Activated naive CD8-positive, alpha-beta T cell (primary cell): ENCODE data around the gene NPM3.

Experiments used
- H3K27ac Mint-ChIP-seq: one replicate; pipeline ENCODE4 v1.8.0; 2021; ENCODE audit warnings: mixed read lengths
- H3K27me3 Mint-ChIP-seq: one replicate; pipeline ENCODE4 v1.8.0; 2021; ENCODE audit warnings: mixed read lengths
- H3K36me3 Mint-ChIP-seq: one replicate; pipeline ENCODE4 v1.8.0; 2021; ENCODE audit warnings: mixed read lengths
- H3K4me1 Mint-ChIP-seq: one replicate; pipeline ENCODE4 v1.8.0; 2021; ENCODE audit warnings: low read depth, mixed read lengths
- H3K4me3 Mint-ChIP-seq: one replicate; pipeline ENCODE4 v1.8.0; 2021; ENCODE audit warnings: mild to moderate bottlenecking, mixed read lengths
- H3K9me3 Mint-ChIP-seq: one replicate; pipeline ENCODE4 v1.8.0; 2021; ENCODE audit warnings: low read depth, mixed read lengths

The NPM3 gene

GRCh38 chr10:101781984-101782810, 1.0 kb downstream of the NPM3 start:
- H3K4me1 Mint-ChIP-seq = peaks cover 54% of the 10 kb centered on the region
- peaks cover 16% of the 10 kb centered on the region for H3K27me3 Mint-ChIP-seq

DNA sequence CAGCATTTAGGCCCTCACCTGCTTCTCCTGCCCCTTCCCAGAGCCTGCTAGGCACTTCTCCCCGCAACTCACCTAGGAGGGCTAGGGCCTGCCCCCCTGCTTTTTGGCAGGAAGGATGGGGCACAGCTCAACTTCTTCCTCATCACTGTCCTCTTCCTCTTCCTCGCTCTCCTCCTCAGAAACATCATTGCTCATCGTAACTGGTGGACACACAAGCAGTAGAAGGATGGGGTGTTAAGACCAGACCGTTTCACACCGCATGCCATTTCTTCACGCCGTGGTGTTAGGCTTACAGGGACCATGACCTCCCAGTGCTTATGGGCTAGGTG, 1.6 kb downstream of the NPM3 start:
- H3K27me3 Mint-ChIP-seq = peaks cover 16% of the 10 kb centered on the region
- peak overlapping the region; percentile 84 for H3K27ac Mint-ChIP-seq
- H3K4me3 Mint-ChIP-seq = peak overlapping the region; percentile 100
- H3K4me1 Mint-ChIP-seq = peaks cover 56% of the 10 kb centered on the region
- H3K36me3 Mint-ChIP-seq = peaks cover 18% of the 10 kb centered on the region
- H3K9me3 Mint-ChIP-seq = no peaks in the 10 kb centered on the region

More at GRCh38 chr10:101781984-101782810, 1.0 kb downstream of the NPM3 start:
- Mint-ChIP-seq H3K27ac (peak overlapping the region; percentile 99), H3K9me3 (no peaks in the 10 kb centered on the region), H3K4me3 (peak overlapping the region; percentile 100), H3K36me3 (peaks cover 20% of the 10 kb centered on the region)

DNA sequence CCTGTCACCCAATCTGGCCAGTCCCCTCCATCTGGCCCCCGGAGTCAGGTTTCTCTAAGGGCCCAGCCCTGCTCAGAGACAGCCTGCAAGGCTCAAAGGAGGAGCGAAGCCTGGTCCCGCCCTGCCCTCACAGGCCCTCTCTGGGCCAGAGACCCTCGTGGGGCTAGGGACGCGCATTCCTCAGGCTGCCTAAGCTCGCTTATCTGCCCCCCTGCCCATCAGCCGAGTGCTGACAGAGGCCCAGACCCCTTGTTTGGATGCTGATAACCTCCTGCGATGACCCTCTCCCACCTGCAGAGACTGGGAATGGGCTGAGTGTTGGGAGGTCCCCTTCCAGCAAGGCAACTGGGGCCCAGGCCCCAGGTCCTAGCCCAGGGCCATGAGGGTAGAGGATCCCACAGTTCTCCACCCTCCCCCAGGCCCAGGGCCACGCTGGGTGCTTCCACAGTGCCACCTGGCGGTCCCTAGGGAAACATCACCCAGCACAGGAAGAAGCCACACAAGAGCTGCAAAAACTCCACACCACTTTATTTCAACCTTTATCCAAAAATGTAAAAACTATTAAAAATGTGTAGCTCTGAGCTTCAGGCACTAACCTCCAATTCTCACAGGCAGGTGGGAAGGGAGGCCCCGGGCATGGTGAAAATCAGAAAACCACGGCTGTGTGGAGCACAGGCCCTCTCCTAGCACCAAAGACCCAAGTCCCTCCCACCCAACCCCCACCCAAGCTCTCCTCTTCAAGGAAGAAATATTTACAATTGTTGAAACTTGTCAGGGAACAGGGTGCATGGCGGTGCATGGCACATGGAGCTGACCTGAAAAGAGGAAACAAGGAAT, 2.2 kb downstream of the NPM3 start:
- Mint-ChIP-seq H3K9me3 (no peaks in the 10 kb centered on the region), H3K27me3 (peaks cover 16% of the 10 kb centered on the region), H3K4me1 (peaks cover 55% of the 10 kb centered on the region), H3K4me3 (peak overlapping the region; percentile 100), H3K27ac (no peak overlapping the region), H3K36me3 (peaks cover 18% of the 10 kb centered on the region)

DNA sequence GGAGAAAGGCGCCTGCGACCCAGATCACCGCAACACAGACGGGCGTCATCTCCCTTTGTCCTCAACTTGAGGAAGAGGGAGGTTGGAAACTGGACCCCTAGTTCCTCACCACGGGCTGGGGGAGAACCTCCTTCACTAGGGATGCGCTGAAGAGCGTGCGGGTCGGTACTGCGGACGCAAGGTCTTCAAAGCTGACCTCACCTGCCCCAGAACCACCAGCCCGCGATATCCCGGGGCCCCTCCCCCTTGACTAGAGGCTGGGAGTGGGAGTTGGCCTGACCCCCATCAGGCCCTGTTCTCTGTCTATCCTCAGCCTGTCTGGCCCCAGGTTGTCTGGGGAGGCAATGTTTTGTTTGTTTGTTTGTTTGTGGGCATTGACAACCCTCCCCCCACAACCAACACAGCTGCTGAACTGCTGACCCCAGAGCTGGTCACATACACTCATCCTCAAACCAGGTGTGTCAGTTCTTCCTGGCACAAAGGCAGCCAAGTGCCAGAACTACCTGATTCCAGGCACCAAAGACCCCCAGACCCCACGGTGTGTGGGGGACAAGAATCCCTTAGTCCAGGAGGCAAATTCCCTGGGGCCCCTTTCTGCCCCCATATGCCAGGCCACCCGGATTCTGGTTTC, 2.9 kb downstream of the NPM3 start:
- Mint-ChIP-seq H3K36me3 (peaks cover 16% of the 10 kb centered on the region), H3K4me3 (peak overlapping the region; percentile 81), H3K9me3 (no peaks in the 10 kb centered on the region), H3K4me1 (peaks cover 50% of the 10 kb centered on the region), H3K27me3 (peaks cover 16% of the 10 kb centered on the region), H3K27ac (no peak overlapping the region)

DNA sequence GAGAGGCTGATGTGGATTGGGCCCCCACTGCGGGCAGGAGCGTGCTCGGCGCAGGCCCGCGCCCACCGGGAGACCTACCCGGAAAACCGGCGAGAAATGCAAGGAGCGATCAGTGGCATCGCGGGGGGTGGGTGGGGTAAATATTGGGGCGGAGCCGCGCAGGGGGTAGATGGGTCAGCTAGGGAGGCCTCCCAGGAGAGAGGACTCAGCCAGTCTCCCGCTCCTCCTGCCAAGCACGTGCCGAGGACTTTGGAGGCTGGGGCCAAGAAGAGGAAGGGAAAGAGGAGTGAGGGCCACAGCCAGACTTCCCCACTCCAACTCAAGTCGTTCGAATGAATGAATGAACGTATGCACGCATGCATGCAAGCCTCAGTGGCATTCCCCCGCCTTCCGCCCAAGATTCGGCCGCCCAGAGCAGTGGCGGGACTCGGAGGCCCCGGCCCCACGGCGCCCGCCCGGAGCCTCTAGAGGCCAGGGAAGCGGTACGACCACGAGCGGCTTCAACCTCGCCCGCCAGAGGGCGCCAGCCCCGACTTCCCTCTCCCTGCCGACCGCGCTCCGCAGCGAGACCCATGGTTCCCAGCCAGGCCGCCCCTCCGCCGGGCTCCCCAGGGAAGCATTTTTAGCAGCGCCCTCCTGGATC, 3.6 kb downstream of the NPM3 start:
- peaks cover 45% of the 10 kb centered on the region for H3K4me1 Mint-ChIP-seq
- H3K4me3 Mint-ChIP-seq = peak overlapping the region; percentile 81
- peaks cover 16% of the 10 kb centered on the region for H3K36me3 Mint-ChIP-seq
- H3K27me3 Mint-ChIP-seq = peaks cover 16% of the 10 kb centered on the region
- H3K9me3 Mint-ChIP-seq = no peaks in the 10 kb centered on the region
- H3K27ac Mint-ChIP-seq = no peak overlapping the region

GRCh38 chr10:101778781-101779543, 4.3 kb downstream of the NPM3 start:
- no peak overlapping the region for H3K27ac Mint-ChIP-seq
- peaks cover 21% of the 10 kb centered on the region for H3K27me3 Mint-ChIP-seq
- peaks cover 45% of the 10 kb centered on the region for H3K4me1 Mint-ChIP-seq

GRCh38 chr10:101778151-101778780, 5.0 kb downstream of the NPM3 start:
- Mint-ChIP-seq H3K4me1 (peaks cover 43% of the 10 kb centered on the region), H3K4me3 (peak overlapping the region; percentile 81), H3K27ac (no peak overlapping the region), H3K36me3 (peaks cover 16% of the 10 kb centered on the region), H3K27me3 (peaks cover 26% of the 10 kb centered on the region), H3K9me3 (no peaks in the 10 kb centered on the region)

More at GRCh38 chr10:101778781-101779543, 4.3 kb downstream of the NPM3 start:
- H3K36me3 Mint-ChIP-seq = peaks cover 16% of the 10 kb centered on the region
- H3K9me3 Mint-ChIP-seq = no peaks in the 10 kb centered on the region
- H3K4me3 Mint-ChIP-seq = peak overlapping the region; percentile 81

DNA sequence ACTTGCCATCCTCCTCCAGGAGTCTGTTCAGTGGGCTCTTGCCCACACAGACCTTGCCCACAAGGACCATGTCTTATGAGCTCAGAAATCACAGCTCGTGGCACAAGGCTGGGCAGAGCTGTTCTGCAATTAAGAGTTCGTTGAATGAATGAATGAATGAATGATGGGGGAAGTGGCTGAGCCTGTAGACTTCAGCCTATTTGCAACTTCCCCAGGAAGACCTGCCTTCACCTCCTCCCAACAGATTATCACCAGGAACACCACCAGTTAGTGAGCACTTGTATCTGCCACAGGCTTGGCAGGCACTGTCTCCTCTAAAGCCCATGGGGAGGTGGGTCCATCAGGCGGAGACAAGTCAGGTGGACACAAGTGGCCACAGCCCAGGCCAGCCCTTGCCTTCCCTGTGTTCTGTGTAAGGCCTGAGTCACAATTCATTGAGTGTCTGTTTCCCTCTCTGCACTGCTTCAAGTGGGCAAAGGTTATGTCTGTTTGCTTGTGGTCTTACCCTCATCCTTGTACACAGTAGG, 5.6 kb downstream of the NPM3 start:
- Mint-ChIP-seq H3K27ac (no peak overlapping the region), H3K27me3 (peaks cover 27% of the 10 kb centered on the region), H3K9me3 (no peaks in the 10 kb centered on the region), H3K4me1 (peaks cover 40% of the 10 kb centered on the region), H3K36me3 (peaks cover 14% of the 10 kb centered on the region), H3K4me3 (peak overlapping the region; percentile 61)

- peak overlapping the region; percentile 61 for H3K4me3 Mint-ChIP-seq
- H3K4me1 Mint-ChIP-seq = peaks cover 34% of the 10 kb centered on the region
- peaks cover 10% of the 10 kb centered on the region for H3K36me3 Mint-ChIP-seq
- no peak overlapping the region for H3K27ac Mint-ChIP-seq
- peaks cover 34% of the 10 kb centered on the region for H3K27me3 Mint-ChIP-seq
- no peaks in the 10 kb centered on the region for H3K9me3 Mint-ChIP-seq
Measured at GRCh38 chr10:101776161-101776817, 7.0 kb downstream of the NPM3 start.

DNA sequence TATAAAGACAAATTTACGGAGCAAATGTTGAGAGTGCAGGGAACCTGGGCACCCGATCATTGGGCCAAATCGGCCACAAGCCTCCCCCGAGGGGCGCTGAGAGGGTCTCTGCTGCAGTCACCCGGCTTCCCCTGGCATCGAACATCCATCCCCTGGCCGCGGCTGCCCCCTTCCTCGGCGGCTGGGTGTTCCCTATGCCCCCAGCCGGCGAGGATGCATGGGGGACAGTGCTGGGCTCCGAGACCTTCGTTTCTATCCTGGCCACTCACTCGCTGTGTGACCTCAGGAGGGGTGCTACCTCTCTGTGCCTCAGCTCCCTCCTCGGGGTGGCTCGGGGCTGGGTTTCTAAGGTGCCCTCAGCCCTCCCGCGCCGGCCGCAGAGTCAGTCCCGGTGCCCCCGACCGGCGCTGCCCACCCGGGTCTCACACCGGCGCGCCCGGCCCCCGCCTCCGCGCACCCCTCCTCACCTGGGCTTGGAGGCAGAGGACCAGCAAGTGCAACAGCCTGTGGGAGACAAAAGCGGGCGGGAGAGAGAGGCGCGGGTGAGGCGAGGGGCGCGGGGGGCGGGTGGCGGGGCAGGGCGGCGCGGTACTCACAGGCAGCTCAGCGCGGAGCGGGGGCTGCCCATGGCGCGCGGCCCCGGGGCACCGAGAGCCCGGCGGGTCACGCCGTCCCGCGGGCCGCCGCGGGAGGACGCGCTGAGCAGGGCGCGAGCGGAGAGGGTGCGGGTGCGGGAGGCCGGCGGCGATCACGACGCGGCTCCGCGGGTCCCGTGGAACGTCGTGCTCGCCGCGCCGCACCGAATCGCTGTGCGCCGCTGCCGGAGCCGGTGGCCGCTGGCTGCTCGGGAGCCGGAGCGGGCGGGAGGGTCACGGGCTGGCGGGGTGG, 7.7 kb downstream of the NPM3 start, which contains the start of gene FGF8:
FGF8 (minus strand) TSS at position 842 of the 888 bp plus-strand sequence; CDS start at position 628, 214 bp downstream.
- Mint-ChIP-seq H3K4me3 (peak within 1 kb of the TSS; percentile 61), H3K27me3 (peaks cover 36% of the 10 kb centered on the region), H3K36me3 (peaks cover 10% of the 10 kb centered on the region), H3K27ac (no peak within 1 kb of the TSS), H3K4me1 (peaks cover 30% of the 10 kb centered on the region), H3K9me3 (no peaks in the 10 kb centered on the region)

DNA sequence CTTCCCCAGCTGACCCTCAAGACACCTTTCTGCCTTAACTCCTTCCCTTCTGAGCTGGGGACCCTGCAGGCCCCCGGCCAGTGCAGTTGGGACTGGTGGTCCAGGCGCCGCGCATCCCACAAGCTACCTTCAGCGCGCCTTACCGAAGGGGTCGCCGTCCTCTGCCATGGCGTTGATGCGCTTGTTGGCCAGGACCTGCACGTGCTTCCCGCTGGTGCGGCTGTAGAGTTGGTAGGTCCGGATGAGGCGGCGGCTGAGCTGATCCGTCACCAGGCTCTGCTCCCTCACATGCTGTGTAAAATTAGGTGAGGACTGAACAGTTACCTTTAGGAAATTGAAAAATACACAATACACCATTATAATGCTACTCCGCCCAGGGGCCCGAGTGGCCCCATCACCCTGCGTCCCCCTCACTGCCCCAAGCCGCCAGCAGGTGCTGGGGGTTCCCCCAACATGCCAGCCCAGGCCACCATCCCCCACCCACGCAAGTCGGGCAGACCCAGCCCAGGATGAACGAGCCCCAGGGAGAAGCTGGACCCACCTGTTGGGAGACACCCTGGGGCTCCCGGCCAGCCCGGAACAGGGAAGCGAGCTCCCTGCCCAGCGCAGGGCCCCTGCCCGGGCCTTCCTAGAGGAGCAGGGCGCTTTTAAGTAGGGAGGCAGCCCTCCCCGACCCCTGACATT, 8.5 kb downstream of the NPM3 start:
- H3K4me3 Mint-ChIP-seq = peak overlapping the region; percentile 51
- no peaks in the 10 kb centered on the region for H3K9me3 Mint-ChIP-seq
- no peak overlapping the region for H3K27ac Mint-ChIP-seq
- H3K36me3 Mint-ChIP-seq = peaks cover 10% of the 10 kb centered on the region
- H3K4me1 Mint-ChIP-seq = peaks cover 27% of the 10 kb centered on the region
- peaks cover 36% of the 10 kb centered on the region for H3K27me3 Mint-ChIP-seq
